ENCODE measurements around the gene ZNF143. TPM values are rescaled to one million over a fixed set of nuclear protein-coding genes. Genes with fewer than 3 reads are reported as not detected.

Gene ZNF143
- total and polyA plus RNA-seq, 2 of the 4 experiments (the other 2 are of a cell fraction): 23.8 to 49.6 TPM

GRCh38 chr11:9494316-9494715 lies 33.5 kb downstream of the ZNF143 start:
- H2BK15ac ChIP-seq (ENCODE audit: low read depth, low read length): no peak overlapping the region
- H2AFZ ChIP-seq (replicated peaks; ENCODE audit: low read length, poor library complexity): no peak overlapping the region
- H2BK5ac ChIP-seq (ENCODE audit: low read depth, low read length, poor library complexity, severe bottlenecking): no peak overlapping the region
- no peak overlapping the region for H3K9ac ChIP-seq (ENCODE audit: low read depth, low read length)
- no peak overlapping the region for H3K4me2 ChIP-seq (ENCODE audit: low read depth, low read length)
- H2AK9ac ChIP-seq (replicated peaks; ENCODE audit: low read depth, low read length, poor library complexity): no peak overlapping the region
- no peak overlapping the region for H3K56ac ChIP-seq (ENCODE audit: extremely low read depth, insufficient read depth, low read length)
- no peaks in the 10 kb centered on the region for H4K20me1 ChIP-seq (ENCODE audit: insufficient read depth, low read length)
- CTCF ChIA-PET: interaction anchor here (1.0 kb wide), 1 partner anchor 12 kb away, joined by 3 read pairs; no protein-coding TSS in a partner anchor
- H3K27me3 ChIP-seq (ENCODE audit: control insufficient read depth, insufficient read depth, low read length): no peaks in the 10 kb centered on the region
- WGBS, 2 experiments (ENCODE audit: extremely low coverage in 2 of 2, insufficient read length in 1 of 2): no CpG with 5 or more reads among the region's 3 CpGs
- H3K36me3 ChIP-seq (ENCODE audit: control insufficient read depth, insufficient read depth, low read length): peaks cover 20% of the 10 kb centered on the region
- H4K5ac ChIP-seq (ENCODE audit: low read depth, low read length): no peak overlapping the region
- H2BK20ac ChIP-seq (ENCODE audit: low read depth, low read length): no peak overlapping the region
- H4K91ac ChIP-seq (ENCODE audit: insufficient read depth, low read depth, low read length): no peak overlapping the region
- H3K9me1 ChIP-seq (ENCODE audit: insufficient read depth, low read length): peaks cover 5% of the 10 kb centered on the region
- POLR2A ChIA-PET (ENCODE audit: unreplicated experiment): no interaction called here
- no peak for ATAC-seq (ENCODE audit: low read depth)
- dilution Hi-C loops (cut with HindIII; ENCODE audit: low sequenced_read_pairs, unreplicated experiment) (no loop called here), intact Hi-C loops (cut with micrococcal nuclease) (no loop called here), in situ Hi-C loops (cut with MboI; ENCODE audit: low sequenced_read_pairs) (no loop called here)
- H2AK5ac ChIP-seq (ENCODE audit: low read depth, low read length): no peak overlapping the region
- no peak overlapping the region for H3K4me3 ChIP-seq (ENCODE audit: insufficient read depth, low read depth, low read length)
- no peak overlapping the region for H3K14ac ChIP-seq (replicated peaks; ENCODE audit: low read depth, low read length)
- peaks cover 0 to 17% of the 10 kb centered on the region in 2 experiments; a peak in 2 of 4 replicates for H3K79me1 ChIP-seq (ENCODE audit: low read depth in 1 of 2, low read length in 2 of 2)
- peaks cover 2% of the 10 kb centered on the region; the same call in 1 of the 2 replicates for H3K4me1 ChIP-seq (ENCODE audit: control insufficient read depth, insufficient read depth, low read length)
- H3K4ac ChIP-seq (ENCODE audit: low read depth, low read length): no peak overlapping the region
- no peak overlapping the region for H3K23ac ChIP-seq (ENCODE audit: low read depth, low read length)
- no peak overlapping the region for H4K8ac ChIP-seq (ENCODE audit: low read depth in 2 of 2, low read length in 2 of 2)
- no peaks in the 10 kb centered on the region for H3K9me3 ChIP-seq (ENCODE audit: control insufficient read depth, insufficient read depth, low read length)
- no peak overlapping the region for H3K27ac ChIP-seq (ENCODE audit: insufficient read depth, low read length)
- no peak for DNase-seq
- H2BK120ac ChIP-seq (ENCODE audit: low read depth, low read length): no peak overlapping the region
- no TSS peak for BruUV-seq (replicated peaks)
- no peak overlapping the region for H3K18ac ChIP-seq (ENCODE audit: low read depth, low read length)
- TF ChIP-seq POLR2A (IDR thresholded peaks at IDR 0.05; ENCODE audit: low read depth, low read length) (no peak), MAFK (IDR thresholded peaks at IDR 0.05; ENCODE audit: low read depth, low read length) (no peak), BHLHE40 (IDR thresholded peaks at IDR 0.05; ENCODE audit: low read depth, low read length) (no peak), MAZ (IDR thresholded peaks at IDR 0.05; ENCODE audit: borderline replicate concordance, low read depth, low read length) (no peak), FOS (IDR thresholded peaks at IDR 0.05; ENCODE audit: low read depth, low read length) (no peak), CEBPB (IDR thresholded peaks at IDR 0.05; ENCODE audit: low read depth, low read length) (no peak), CTCF (conservative IDR thresholded peaks at IDR 0.05; ENCODE audit: low read depth, low read length) (no peak), NFE2L2 (IDR thresholded peaks at IDR 0.05; ENCODE audit: low read depth, low read length) (no peak), RCOR1 (IDR thresholded peaks at IDR 0.05; ENCODE audit: insufficient replicate concordance, low read length) (no peak), USF2 (IDR thresholded peaks at IDR 0.05; ENCODE audit: low read depth, low read length) (no peak), RAD21 (IDR thresholded peaks at IDR 0.05; ENCODE audit: low read length) (no peak), ELK1 (IDR thresholded peaks at IDR 0.05; ENCODE audit: borderline replicate concordance, low read depth, low read length) (no peak), CHD1 (IDR thresholded peaks at IDR 0.05; ENCODE audit: low read depth, low read length) (no peak), RFX5 (IDR thresholded peaks at IDR 0.05; ENCODE audit: low read depth, low read length) (no peak), MXI1 (IDR thresholded peaks at IDR 0.05; ENCODE audit: borderline replicate concordance, low read depth, low read length) (no peak), SMC3 (IDR thresholded peaks at IDR 0.05; ENCODE audit: low read depth, low read length) (no peak)
